GM10847 (cell line): ENCODE results near the gene TBC1D7.

Experiments used
- POLR2A ChIP-seq: IDR thresholded peaks from 2 replicates; pipeline ENCODE4 v1.6.1; 2011; ENCODE audit not compliant: insufficient read length; ENCODE audit errors: extremely low read depth

TBC1D7 gene

GRCh38 chr6:13305791-13306190, 22.5 kb downstream of the TBC1D7 start:
- no peak for TF ChIP-seq POLR2A

DNA sequence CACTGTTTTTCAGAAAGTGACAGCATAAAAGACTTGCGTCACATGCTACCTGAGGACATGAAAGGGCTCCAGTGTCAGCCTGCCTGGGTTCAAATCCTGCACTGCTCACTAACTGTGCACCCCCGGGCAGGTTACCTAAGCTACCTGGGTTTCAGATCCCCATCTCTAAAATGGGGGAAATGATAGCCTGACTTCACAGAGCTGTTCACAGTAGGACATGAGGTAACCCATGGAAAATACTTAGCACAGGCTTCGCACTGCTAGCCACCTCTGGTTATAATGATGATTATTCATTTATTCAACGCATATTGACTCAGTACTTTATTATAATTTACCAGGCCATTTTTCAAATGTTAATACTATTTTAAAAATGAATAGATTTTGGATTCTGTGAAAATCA, 23.0 kb downstream of the TBC1D7 start:
- no peak for TF ChIP-seq POLR2A

GRCh38 chr6:13304580-13305260, 23.6 kb downstream of the TBC1D7 start:
- TF ChIP-seq POLR2A = no peak

DNA sequence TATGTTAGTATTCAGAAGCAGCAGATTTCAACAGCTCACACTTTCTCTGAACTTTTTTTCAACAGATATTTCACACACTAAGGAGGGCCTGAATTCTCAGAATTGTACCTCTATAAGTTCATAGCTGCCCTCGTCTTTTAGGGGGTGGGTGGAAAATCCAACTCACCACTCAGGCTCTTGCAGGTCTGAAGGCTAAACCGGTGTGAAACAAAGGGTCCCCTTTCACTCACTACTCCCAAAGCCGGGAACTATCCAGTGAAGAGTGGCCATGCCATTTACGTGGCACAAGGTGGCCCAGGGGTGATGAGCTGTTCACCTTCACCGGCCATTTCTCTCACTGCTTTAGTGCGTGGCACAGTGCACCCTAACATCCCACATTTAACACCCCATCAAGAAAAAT, 24.2 kb downstream of the TBC1D7 start:
- TF ChIP-seq POLR2A = no peak

DNA sequence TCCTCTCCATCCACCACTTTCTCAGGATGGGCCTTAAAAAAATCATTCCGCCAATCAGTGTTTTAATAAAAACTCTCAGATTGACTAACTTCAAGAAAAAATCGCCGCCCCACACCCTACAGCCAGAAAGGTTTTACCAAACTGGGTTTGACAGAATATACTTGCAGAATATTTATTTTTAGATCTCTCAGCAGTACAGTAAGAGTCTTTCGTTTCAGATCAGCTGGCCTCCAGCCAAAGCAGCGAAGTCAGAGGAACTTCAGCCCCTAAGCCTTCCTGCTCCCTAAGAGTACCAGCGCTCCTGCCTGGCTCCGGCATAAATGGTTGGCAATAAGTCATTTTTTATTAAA, 24.7 kb downstream of the TBC1D7 start:
- TF ChIP-seq POLR2A = no peak

DNA sequence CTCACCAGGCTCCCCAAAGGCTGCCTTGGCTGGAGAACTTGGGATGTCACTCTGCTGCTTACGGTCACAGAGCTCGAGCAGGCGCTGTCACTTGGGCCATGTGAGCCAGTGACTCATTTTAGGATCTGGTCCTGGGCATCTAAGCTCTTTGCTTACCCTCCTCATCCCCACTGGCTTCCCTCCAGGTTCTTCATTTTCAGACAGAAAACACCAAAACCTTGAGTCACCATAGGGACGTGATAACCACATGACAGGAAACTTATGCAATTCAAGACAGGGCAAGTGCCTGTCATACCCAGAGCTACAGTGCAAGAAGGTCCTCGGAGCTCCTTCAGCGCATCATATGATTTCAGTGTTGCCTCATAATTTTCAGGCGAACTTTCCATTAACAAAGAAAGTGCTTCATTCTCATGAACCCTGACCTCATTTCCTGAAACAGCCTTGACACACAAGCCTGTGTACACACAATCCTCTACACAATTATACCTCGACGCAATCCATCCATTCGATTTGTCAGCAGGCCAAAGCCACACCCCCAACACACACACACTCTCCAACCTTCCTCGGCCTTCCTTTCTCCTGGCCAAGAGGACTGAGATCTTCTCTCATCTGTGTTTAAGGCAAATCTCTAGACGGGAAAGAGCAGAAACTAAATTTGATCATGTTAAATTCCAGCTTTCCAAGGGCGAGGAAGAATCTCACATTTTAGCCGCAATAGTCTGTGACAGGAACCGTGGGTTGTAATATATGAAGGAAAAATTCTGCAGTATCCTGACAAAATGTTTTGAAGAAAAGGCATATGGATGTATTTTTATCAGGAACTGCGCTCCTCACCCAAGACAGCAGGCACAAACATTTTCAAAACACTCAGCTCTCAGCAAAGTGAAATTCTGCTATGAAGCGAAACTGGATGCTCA, 25.3 kb downstream of the TBC1D7 start:
- no peak for TF ChIP-seq POLR2A

GRCh38 chr6:13302291-13302690, 26.0 kb downstream of the TBC1D7 start:
- no peak for TF ChIP-seq POLR2A

DNA sequence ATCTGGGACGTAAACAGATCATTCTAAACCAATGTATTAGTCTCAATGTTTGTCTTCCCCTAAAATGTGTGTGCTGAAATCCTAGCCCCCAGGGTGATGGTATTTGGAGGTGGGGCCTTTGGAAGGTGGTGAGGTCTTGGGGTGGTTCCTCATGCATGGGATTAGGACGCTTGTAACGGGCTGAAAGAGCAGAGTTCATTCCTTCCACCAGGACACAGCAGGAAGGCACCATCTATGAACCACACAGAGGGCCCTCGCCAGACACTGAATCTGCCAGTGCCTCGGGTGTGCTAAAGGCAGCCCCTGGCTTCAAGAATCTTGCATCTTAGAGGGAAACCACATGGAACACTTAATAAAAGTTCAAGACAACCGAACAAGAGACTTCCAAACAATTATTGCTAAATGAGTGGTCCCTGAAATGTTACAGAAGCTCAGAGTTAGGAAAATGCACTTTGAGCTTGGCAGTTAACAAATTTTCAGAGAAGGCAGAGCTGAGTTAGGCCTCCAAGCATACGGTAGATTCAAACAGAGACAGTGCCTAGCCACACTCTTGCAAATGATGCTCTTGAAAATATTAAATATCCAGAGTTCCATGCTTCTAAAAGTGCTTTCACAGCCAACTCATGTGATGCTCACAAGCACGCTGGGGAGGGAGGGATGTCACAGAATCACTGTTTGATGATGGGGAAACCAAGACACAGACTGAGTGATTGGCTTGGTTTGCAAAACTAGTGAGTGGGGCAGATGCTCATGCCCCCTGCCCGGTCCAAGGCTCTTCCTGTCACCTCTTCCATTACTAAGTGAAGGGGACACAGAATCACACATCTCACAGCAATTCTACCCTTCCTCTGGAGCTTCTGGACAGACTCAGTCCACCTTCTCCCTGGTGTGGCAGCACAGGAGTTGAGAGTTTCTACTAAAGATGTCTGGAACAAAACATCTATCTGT, 27.4 kb downstream of the TBC1D7 start:
- TF ChIP-seq POLR2A = no peak

GRCh38 chr6:13299918-13300317, 28.4 kb downstream of the TBC1D7 start:
- no peak for TF ChIP-seq POLR2A

- no peak for TF ChIP-seq POLR2A
These were observed 28.9 kb downstream of the TBC1D7 start for GRCh38 chr6:13299403-13299821.

GRCh38 chr6:13298446-13298845, 29.9 kb downstream of the TBC1D7 start:
- no peak for TF ChIP-seq POLR2A

GRCh38 chr6:13297391-13297790, 30.9 kb downstream of the TBC1D7 start:
- no peak for TF ChIP-seq POLR2A

GRCh38 chr6:13296536-13296997, 31.8 kb downstream of the TBC1D7 start:
- TF ChIP-seq POLR2A = no peak

GRCh38 chr6:13295576-13295975, 32.8 kb downstream of the TBC1D7 start:
- TF ChIP-seq POLR2A = no peak

GRCh38 chr6:13294499-13295069, 33.8 kb downstream of the TBC1D7 start:
- no peak for TF ChIP-seq POLR2A
